Chondrocyte (in vitro differentiated cells): ENCODE results near the gene MAPK8. TPM values are rescaled to one million over a fixed set of nuclear protein-coding genes. Genes with fewer than 3 reads are reported as not detected.

Experiments
- DNase-seq: peaks from one replicate; pipeline ENCODE4 v3.0.0; 2021; ENCODE audit warnings: mixed read lengths, low spot score
- H3K27ac Mint-ChIP-seq: one replicate; pipeline ENCODE4 v1.8.0; 2021; ENCODE audit warnings: mild to moderate bottlenecking, moderate library complexity, mixed read lengths; ENCODE audit not compliant: unreplicated experiment
- H3K27me3 Mint-ChIP-seq: 2 replicates; pipeline ENCODE4 v1.8.0; 2021; ENCODE audit warnings: low read depth, mixed read lengths
- H3K36me3 Mint-ChIP-seq: 2 replicates; pipeline ENCODE4 v1.8.0; 2021; ENCODE audit warnings: low read depth, mixed read lengths
- H3K4me1 Mint-ChIP-seq: 2 replicates; pipeline ENCODE4 v1.8.0; 2021; ENCODE audit warnings: low read depth, mild to moderate bottlenecking, mixed read lengths
- H3K4me3 Mint-ChIP-seq: one replicate; pipeline ENCODE4 v1.8.0; 2021; ENCODE audit warnings: mild to moderate bottlenecking, moderate library complexity, mixed read lengths; ENCODE audit not compliant: unreplicated experiment
- H3K9me3 Mint-ChIP-seq: 2 replicates; pipeline ENCODE4 v1.8.0; 2021; ENCODE audit warnings: low read depth, mixed read lengths
- total RNA-seq: library from RNA; stranded (reverse); gene quantifications from 3 replicates; pipeline ENCODE4 v1.2.1, GENCODE V29; 2021
- TF ChIP-seq, protein P1 (sequence below): fragments of 200-600 bp; sonication (generic); IDR thresholded peaks from 2 replicates; pipeline ENCODE4 v1.5.0; 2021; ENCODE audit warnings: antibody characterized with exemption, mild to moderate bottlenecking, moderate library complexity

MAPK8 gene
- total RNA-seq, 1 donor from 2014 or later = 43.4 TPM

- H3K9me3 Mint-ChIP-seq = no peaks in the 10 kb centered on the region
- no peaks in the 10 kb centered on the region for H3K27me3 Mint-ChIP-seq
- TF ChIP-seq, protein P1, sequence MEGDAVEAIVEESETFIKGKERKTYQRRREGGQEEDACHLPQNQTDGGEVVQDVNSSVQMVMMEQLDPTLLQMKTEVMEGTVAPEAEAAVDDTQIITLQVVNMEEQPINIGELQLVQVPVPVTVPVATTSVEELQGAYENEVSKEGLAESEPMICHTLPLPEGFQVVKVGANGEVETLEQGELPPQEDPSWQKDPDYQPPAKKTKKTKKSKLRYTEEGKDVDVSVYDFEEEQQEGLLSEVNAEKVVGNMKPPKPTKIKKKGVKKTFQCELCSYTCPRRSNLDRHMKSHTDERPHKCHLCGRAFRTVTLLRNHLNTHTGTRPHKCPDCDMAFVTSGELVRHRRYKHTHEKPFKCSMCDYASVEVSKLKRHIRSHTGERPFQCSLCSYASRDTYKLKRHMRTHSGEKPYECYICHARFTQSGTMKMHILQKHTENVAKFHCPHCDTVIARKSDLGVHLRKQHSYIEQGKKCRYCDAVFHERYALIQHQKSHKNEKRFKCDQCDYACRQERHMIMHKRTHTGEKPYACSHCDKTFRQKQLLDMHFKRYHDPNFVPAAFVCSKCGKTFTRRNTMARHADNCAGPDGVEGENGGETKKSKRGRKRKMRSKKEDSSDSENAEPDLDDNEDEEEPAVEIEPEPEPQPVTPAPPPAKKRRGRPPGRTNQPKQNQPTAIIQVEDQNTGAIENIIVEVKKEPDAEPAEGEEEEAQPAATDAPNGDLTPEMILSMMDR = peak; percentile 46
- no peaks in the 10 kb centered on the region for H3K36me3 Mint-ChIP-seq
- no peak overlapping the region for H3K27ac Mint-ChIP-seq
- no peak overlapping the region for H3K4me3 Mint-ChIP-seq
- DNase-seq = no peak
- H3K4me1 Mint-ChIP-seq = peaks cover 32% of the 10 kb centered on the region
These were observed 3.3 kb downstream of the MAPK8 start for GRCh38 chr10:48309711-48310226.

DNA sequence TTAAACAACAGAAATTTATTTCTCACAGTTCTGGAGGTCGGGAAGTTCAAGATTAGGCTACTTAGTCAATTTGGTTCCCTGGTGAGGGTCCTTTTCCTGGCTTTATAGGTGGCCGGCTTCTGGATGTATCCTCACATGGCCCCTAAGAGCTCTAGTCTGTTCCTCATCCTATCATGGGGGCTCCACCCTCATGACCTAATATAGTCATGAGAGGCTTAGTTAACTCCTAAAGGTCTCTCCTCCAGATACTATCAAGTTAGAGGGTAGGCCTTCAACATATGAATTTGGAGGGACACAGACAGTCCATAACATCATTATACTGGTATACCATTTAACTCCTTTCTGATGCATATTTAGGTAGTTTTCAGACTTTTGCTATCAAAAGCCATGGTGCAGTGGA lies 7.6 kb downstream of the MAPK8 start:
- no peaks in the 10 kb centered on the region for H3K27me3 Mint-ChIP-seq
- H3K4me1 Mint-ChIP-seq = peaks cover 15% of the 10 kb centered on the region
- TF ChIP-seq, protein P1 = no peak
- no peak overlapping the region for H3K27ac Mint-ChIP-seq
- no peaks in the 10 kb centered on the region for H3K9me3 Mint-ChIP-seq
- H3K36me3 Mint-ChIP-seq = no peaks in the 10 kb centered on the region
- H3K4me3 Mint-ChIP-seq = no peak overlapping the region
- no peak for DNase-seq

GRCh38 chr10:48316236-48316635 lies 9.8 kb downstream of the MAPK8 start:
- no peaks in the 10 kb centered on the region for H3K9me3 Mint-ChIP-seq
- H3K27me3 Mint-ChIP-seq = no peaks in the 10 kb centered on the region
- no peak overlapping the region for H3K27ac Mint-ChIP-seq
- H3K4me3 Mint-ChIP-seq = no peak overlapping the region
- no peaks in the 10 kb centered on the region for H3K36me3 Mint-ChIP-seq
- TF ChIP-seq, protein P1 = no peak
- no peak for DNase-seq
- peaks cover 5% of the 10 kb centered on the region for H3K4me1 Mint-ChIP-seq

GRCh38 chr10:48317321-48317990 lies 11.0 kb downstream of the MAPK8 start:
- no peaks in the 10 kb centered on the region for H3K9me3 Mint-ChIP-seq
- H3K27ac Mint-ChIP-seq = no peak overlapping the region
- H3K4me1 Mint-ChIP-seq = peaks cover 10% of the 10 kb centered on the region
- TF ChIP-seq, protein P1 = no peak
- no peak overlapping the region for H3K4me3 Mint-ChIP-seq
- no peaks in the 10 kb centered on the region for H3K27me3 Mint-ChIP-seq
- DNase-seq = no peak
- no peaks in the 10 kb centered on the region for H3K36me3 Mint-ChIP-seq

DNA sequence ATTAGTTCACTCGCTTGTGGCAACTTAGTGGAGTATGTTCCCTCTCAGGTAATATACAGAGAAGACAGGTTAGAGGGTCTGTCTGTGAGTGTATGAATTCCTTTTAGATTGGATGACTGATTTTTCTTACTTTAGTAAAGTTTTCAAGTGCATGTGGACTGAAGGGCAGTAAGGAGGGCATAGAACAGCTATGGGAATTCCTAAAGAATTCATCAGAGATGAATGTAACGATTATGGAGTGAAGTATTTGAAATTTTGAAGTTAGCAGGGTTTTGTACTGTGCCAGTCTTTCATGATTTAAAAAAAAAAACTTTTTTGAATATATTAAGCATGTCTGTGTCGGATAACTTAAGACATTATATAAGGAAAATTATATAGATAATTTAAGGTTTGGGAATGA lies 15.5 kb downstream of the MAPK8 start:
- TF ChIP-seq, protein P1 = no peak
- Mint-ChIP-seq H3K4me3 (no peak overlapping the region), H3K4me1 (peaks cover 16% of the 10 kb centered on the region), H3K36me3 (no peaks in the 10 kb centered on the region), H3K27ac (no peak overlapping the region), H3K27me3 (no peaks in the 10 kb centered on the region), H3K9me3 (no peaks in the 10 kb centered on the region)
- DNase-seq = no peak
